ENCODE results near the gene CEP78. TPM values are rescaled to one million over a fixed set of nuclear protein-coding genes. Genes with fewer than 3 reads are reported as not detected.

The CEP78 gene
- total and polyA plus RNA-seq, 12 donors = 1.7 to 5.7 (median 3.2) TPM

GRCh38 chr9:78324068-78324650, 88.3 kb downstream of the CEP78 start:
- TF ChIP-seq CTCF (IDR thresholded peaks at IDR 0.05) = no peak
- H3K27me3 ChIP-seq = no peaks in the 10 kb centered on the region
- H3K9me3 ChIP-seq = peaks cover 0 to 3% (median 0%) of the 10 kb centered on the region in 11 donors
- no peak overlapping the region for H3K27ac ChIP-seq
- ATAC-seq (no peak), DNase-seq (no peak)
- peaks cover 0 to 8% (median 4%) of the 10 kb centered on the region in 9 donors for H3K4me1 ChIP-seq
- no peak overlapping the region for H3K4me3 ChIP-seq
- no peaks in the 10 kb centered on the region for H3K36me3 ChIP-seq
- WGBS, 2 donors = 82 to 92% methylated on average over 10 of the region's 10 CpGs
- intact Hi-C loops (cut with DNase I) = no loop called here

- peaks cover 0 to 8% (median 4%) of the 10 kb centered on the region in 9 donors for H3K4me1 ChIP-seq
- no peak for ATAC-seq
- no peak for DNase-seq
- no peaks in the 10 kb centered on the region for H3K27me3 ChIP-seq
- no peaks in the 10 kb centered on the region for H3K36me3 ChIP-seq
- intact Hi-C loops (cut with DNase I) = no loop called here
- no peak overlapping the region for H3K4me3 ChIP-seq
- H3K27ac ChIP-seq = no peak overlapping the region
- H3K9me3 ChIP-seq = peaks cover 0 to 3% (median 0%) of the 10 kb centered on the region in 11 donors
- no peak for TF ChIP-seq CTCF (IDR thresholded peaks at IDR 0.05)
- WGBS, 2 donors = 93 to 96% methylated on average over 8 of the region's 8 CpGs
These were observed 88.8 kb downstream of the CEP78 start for GRCh38 chr9:78324682-78325081.

GRCh38 chr9:78325343-78325742, 89.5 kb downstream of the CEP78 start:
- no peak overlapping the region for H3K4me3 ChIP-seq
- peaks cover 0 to 3% (median 0%) of the 10 kb centered on the region in 11 donors for H3K9me3 ChIP-seq
- intact Hi-C loops (cut with DNase I) = no loop called here
- peak in 3 of 8 donors; percentile 17 to 84 (median 42) for ATAC-seq
- H3K36me3 ChIP-seq = no peaks in the 10 kb centered on the region
- TF ChIP-seq CTCF (IDR thresholded peaks at IDR 0.05) = no peak
- H3K4me1 ChIP-seq = peaks cover 0 to 8% (median 4%) of the 10 kb centered on the region in 9 donors
- H3K27ac ChIP-seq = no peak overlapping the region
- no peak for DNase-seq
- 13 to 15% methylated on average over 6 of the region's 6 CpGs for WGBS, 2 donors
- H3K27me3 ChIP-seq = no peaks in the 10 kb centered on the region

GRCh38 chr9:78325846-78326360, 90.0 kb downstream of the CEP78 start:
- 47 to 52% methylated on average over 5 of the region's 5 CpGs for WGBS, 2 donors
- intact Hi-C loops (cut with DNase I) = no loop called here
- H3K27ac ChIP-seq = no peak overlapping the region

More at GRCh38 chr9:78325846-78326360, 90.0 kb downstream of the CEP78 start:
- no peaks in the 10 kb centered on the region for H3K36me3 ChIP-seq
- H3K27me3 ChIP-seq = no peaks in the 10 kb centered on the region
- DNase-seq (no peak), ATAC-seq (no peak)
- peaks cover 0 to 3% (median 0%) of the 10 kb centered on the region in 11 donors for H3K9me3 ChIP-seq
- no peak overlapping the region for H3K4me3 ChIP-seq
- peaks cover 0 to 8% (median 4%) of the 10 kb centered on the region in 9 donors for H3K4me1 ChIP-seq
- TF ChIP-seq CTCF (IDR thresholded peaks at IDR 0.05) = no peak

All from heart right ventricle (tissue), 16 donors.